IPS DF 6.9 (cell line): Measurements from ENCODE around the gene GPC5.
"Not testable (repeated sequence)": the region's sequence is repeated elsewhere in the genome, so short reads cannot be mapped to it uniquely, and the experiment has no call there.

ENCODE experiments used
- DNase-seq: peaks from one replicate; pipeline ENCODE4 v3.0.0-alpha.2; 2013; ENCODE audit warnings: low read depth, low spot score
- H3K27ac ChIP-seq: one replicate; pipeline ENCODE4 v1.5.1; 2013; ENCODE audit warnings: low read length, control low read depth
- H3K27me3 ChIP-seq: 2 replicates; pipeline ENCODE4 v1.6.1; 2013; ENCODE audit warnings: mild to moderate bottlenecking, low read length; ENCODE audit not compliant: control insufficient read depth, insufficient read depth
- H3K36me3 ChIP-seq: 2 replicates; pipeline ENCODE4 v1.6.1; 2013; ENCODE audit warnings: low read length; ENCODE audit not compliant: control insufficient read depth, insufficient read depth
- H3K4me1 ChIP-seq: 2 replicates; pipeline ENCODE4 v1.6.1; 2013; ENCODE audit warnings: low read length; ENCODE audit not compliant: control insufficient read depth, insufficient read depth
- H3K4me3 ChIP-seq: 2 replicates; pipeline ENCODE4 v1.5.1; 2013; ENCODE audit warnings: mild to moderate bottlenecking, low read length
- H3K9me3 ChIP-seq: 2 replicates; pipeline ENCODE4 v1.6.1; 2013; ENCODE audit warnings: low read length, inconsistent platforms; ENCODE audit not compliant: control insufficient read depth, insufficient read depth
- WGBS: extraction: QIAGEN DNeasy Blood & Tissue Kit; methylation state at CpG from one replicate; pipeline ENCODE4 v1.1.7; 2013; ENCODE audit warnings: mixed read lengths, missing lambda C conversion rate; ENCODE audit not compliant: insufficient read length, insufficient coverage; 5-methylcytosine and 5-hydroxymethylcytosine counted together

Gene GPC5

GRCh38 chr13:92752705-92753104, 1354.3 kb downstream of the GPC5 start:
- H3K4me1 ChIP-seq = not testable (repeated sequence)

GRCh38 chr13:92761710-92762109, 1363.3 kb downstream of the GPC5 start:
- Histone ChIP-seq H3K27ac (no peak overlapping the region), H3K4me1 (no peaks in the 10 kb centered on the region), H3K27me3 (no peaks in the 10 kb centered on the region), H3K36me3 (no peaks in the 10 kb centered on the region), H3K9me3 (no peaks in the 10 kb centered on the region), H3K4me3 (no peak overlapping the region)
- no peak for DNase-seq
- no CpG with 5 or more reads among the region's 1 CpG for WGBS

More at GRCh38 chr13:92752705-92753104, 1354.3 kb downstream of the GPC5 start:
- H3K9me3 ChIP-seq, H3K36me3 ChIP-seq, H3K4me3 ChIP-seq, H3K27ac ChIP-seq, H3K27me3 ChIP-seq: not testable (repeated sequence)
- peak; percentile 16 for DNase-seq
- WGBS = no CpG with 5 or more reads among the region's 12 CpGs

GRCh38 chr13:92767468-92767867, 1369.0 kb downstream of the GPC5 start:
- no peak overlapping the region for H3K4me3 ChIP-seq
- H3K9me3 ChIP-seq = no peaks in the 10 kb centered on the region
- WGBS = no CpG with 5 or more reads among the region's 3 CpGs
- no peaks in the 10 kb centered on the region for H3K4me1 ChIP-seq
- no peak for DNase-seq
- H3K36me3 ChIP-seq = no peaks in the 10 kb centered on the region
- H3K27ac ChIP-seq = no peak overlapping the region
- H3K27me3 ChIP-seq = no peaks in the 10 kb centered on the region

GRCh38 chr13:92768602-92769001, 1370.2 kb downstream of the GPC5 start:
- Histone ChIP-seq H3K4me1 (no peaks in the 10 kb centered on the region), H3K27me3 (no peaks in the 10 kb centered on the region), H3K9me3 (no peaks in the 10 kb centered on the region), H3K27ac (no peak overlapping the region), H3K36me3 (no peaks in the 10 kb centered on the region), H3K4me3 (no peak overlapping the region)
- no CpG with 5 or more reads among the region's 4 CpGs for WGBS
- no peak for DNase-seq

GRCh38 chr13:92769046-92769445, 1370.6 kb downstream of the GPC5 start:
- no peak overlapping the region for H3K4me3 ChIP-seq
- DNase-seq = no peak
- H3K27me3 ChIP-seq = no peaks in the 10 kb centered on the region
- H3K4me1 ChIP-seq = no peaks in the 10 kb centered on the region
- H3K9me3 ChIP-seq = no peaks in the 10 kb centered on the region
- no peak overlapping the region for H3K27ac ChIP-seq
- no peaks in the 10 kb centered on the region for H3K36me3 ChIP-seq
- WGBS = no CpG with 5 or more reads among the region's 1 CpG

GRCh38 chr13:92775658-92776057, 1377.2 kb downstream of the GPC5 start:
- no peak for DNase-seq
- Histone ChIP-seq H3K4me1 (no peaks in the 10 kb centered on the region), H3K27ac (no peak overlapping the region), H3K36me3 (no peaks in the 10 kb centered on the region), H3K4me3 (no peak overlapping the region), H3K27me3 (no peaks in the 10 kb centered on the region), H3K9me3 (no peaks in the 10 kb centered on the region)
- no CpG with 5 or more reads among the region's 3 CpGs for WGBS

- no peak for DNase-seq
- Histone ChIP-seq H3K27ac (no peak overlapping the region), H3K4me1 (no peaks in the 10 kb centered on the region), H3K36me3 (no peaks in the 10 kb centered on the region), H3K4me3 (no peak overlapping the region), H3K27me3 (no peaks in the 10 kb centered on the region), H3K9me3 (no peaks in the 10 kb centered on the region)
- no CpG with 5 or more reads among the region's 7 CpGs for WGBS
These were observed 1383.7 kb downstream of the GPC5 start for GRCh38 chr13:92781965-92782690.

GRCh38 chr13:92802776-92803175, 1404.4 kb downstream of the GPC5 start:
- Histone ChIP-seq H3K4me3 (no peak overlapping the region), H3K27me3 (no peaks in the 10 kb centered on the region), H3K27ac (no peak overlapping the region), H3K4me1 (no peaks in the 10 kb centered on the region), H3K9me3 (no peaks in the 10 kb centered on the region), H3K36me3 (no peaks in the 10 kb centered on the region)
- no peak for DNase-seq
- WGBS = no CpG with 5 or more reads among the region's 1 CpG

- H3K36me3 ChIP-seq = no peaks in the 10 kb centered on the region
- no peak for DNase-seq
- H3K4me1 ChIP-seq = no peaks in the 10 kb centered on the region
- no peak overlapping the region for H3K4me3 ChIP-seq
- H3K9me3 ChIP-seq = no peaks in the 10 kb centered on the region
- no peaks in the 10 kb centered on the region for H3K27me3 ChIP-seq
- H3K27ac ChIP-seq = no peak overlapping the region
- no CpG with 5 or more reads among the region's 1 CpG for WGBS
These were observed 1405.9 kb downstream of the GPC5 start for GRCh38 chr13:92804346-92804745.

- H3K27me3 ChIP-seq = no peaks in the 10 kb centered on the region
- no peak for DNase-seq
- H3K27ac ChIP-seq = no peak overlapping the region
- no peaks in the 10 kb centered on the region for H3K9me3 ChIP-seq
- H3K4me3 ChIP-seq = no peak overlapping the region
- WGBS = no CpG with 5 or more reads among the region's 2 CpGs
- no peaks in the 10 kb centered on the region for H3K4me1 ChIP-seq
- no peaks in the 10 kb centered on the region for H3K36me3 ChIP-seq
These were observed 1406.5 kb downstream of the GPC5 start for GRCh38 chr13:92804926-92805325.

- Histone ChIP-seq H3K27ac (no peak overlapping the region), H3K27me3 (no peaks in the 10 kb centered on the region), H3K36me3 (no peaks in the 10 kb centered on the region), H3K9me3 (no peaks in the 10 kb centered on the region), H3K4me3 (no peak overlapping the region), H3K4me1 (no peaks in the 10 kb centered on the region)
- no peak for DNase-seq
These were observed 1407.3 kb downstream of the GPC5 start for GRCh38 chr13:92805766-92806165.
